Stimulated activated CD8-positive, alpha-beta memory T cell treated with anti-CD3 and anti-CD28 coated beads, Interleukin-4, amount 100 ng/mL, for 24 hours (primary cell): ENCODE results near the gene SRP72.

Experiments used
- DNase-seq: peaks from one replicate; pipeline ENCODE4 v3.0.0-alpha.2; 2020; ENCODE audit warnings: low read depth

SRP72 gene

DNA sequence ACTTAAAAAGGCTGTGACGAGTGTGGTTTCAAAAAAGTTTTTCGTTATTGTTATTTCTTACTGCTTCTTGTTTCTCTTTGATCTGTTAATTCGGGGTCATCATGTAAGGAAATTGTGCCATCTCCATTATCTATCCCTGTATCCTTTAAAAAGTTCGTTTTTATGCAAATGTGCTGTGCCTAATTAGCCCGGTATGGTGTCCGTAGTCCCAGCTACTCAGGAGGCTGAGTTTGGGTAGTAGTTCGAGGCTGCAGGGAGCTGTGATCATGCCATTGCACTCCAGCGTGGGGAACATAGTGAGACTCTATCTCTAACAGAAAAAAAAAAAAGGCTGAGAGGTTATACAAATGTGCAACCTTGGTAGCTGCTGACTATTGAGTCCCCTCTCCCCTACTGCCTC lies 83.2 kb downstream of the SRP72 start:
- DNase-seq, result no peak

DNA sequence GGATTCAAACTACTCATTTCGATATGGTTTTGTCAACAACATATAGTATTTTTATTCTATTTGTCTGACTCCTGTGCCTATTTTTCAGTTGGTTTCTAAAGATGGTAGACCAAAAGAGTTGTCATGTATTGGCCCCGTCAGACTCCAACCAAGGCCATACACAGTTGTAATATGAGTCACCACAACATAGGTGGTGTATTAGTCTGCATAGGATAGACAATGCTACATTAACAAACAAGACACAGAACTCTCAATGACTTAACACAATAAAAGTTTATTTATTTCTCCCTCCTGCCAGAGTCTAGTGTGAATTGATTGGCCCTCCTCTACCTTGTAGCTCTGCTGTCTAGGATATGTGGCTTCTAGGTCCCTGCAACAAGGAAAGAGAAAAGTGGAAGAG lies 84.1 kb downstream of the SRP72 start:
- no peak for DNase-seq

DNA sequence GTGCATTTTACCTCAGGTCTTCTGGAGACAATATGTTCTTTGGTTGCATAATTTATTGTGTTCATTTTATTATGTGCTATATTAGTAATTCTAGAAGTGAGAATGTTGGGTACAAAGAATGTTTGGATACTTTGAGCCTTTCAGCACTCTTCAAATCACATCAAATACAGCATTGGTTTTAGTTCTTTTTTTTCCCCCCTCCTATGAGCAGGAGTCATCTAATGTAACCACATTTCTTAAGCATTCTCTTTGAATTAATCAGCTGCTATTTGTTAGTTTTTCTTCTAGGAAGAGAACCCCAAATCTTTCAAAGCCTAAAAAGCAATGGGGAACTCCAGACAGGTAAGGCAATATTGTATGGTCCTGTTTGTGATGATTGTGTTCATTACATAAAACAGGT lies 84.9 kb downstream of the SRP72 start:
- DNase-seq, result no peak
